HCT116 (cell line): ENCODE results near the gene PPP2R2D. TPM values are rescaled to one million over a fixed set of nuclear protein-coding genes. Genes with fewer than 3 reads are reported as not detected.

Experiments used
- ATAC-seq: fragments of 200-7000 bp; cut with Tn5 transposase; 2 replicates; pipeline ENCODE4 v1.9.1; 2020; ENCODE audit warnings: mild to moderate bottlenecking, moderate library complexity
- BruUV-seq: library from RNA; stranded (reverse); fragments of 400-500 nt; replicated peaks from 2 replicates; lab custom pipeline; 2021; lab: Mats Ljungman, UMichigan
- CTCF ChIA-PET: fragments of 300-600 bp; sonication (Branson Sonifier 250); formaldehyde crosslinking; loops from one replicate; lab custom pipeline; 2021; ENCODE audit warnings: antibody characterized with exemption; lab: Charles Lee
- POLR2A ChIA-PET: fragments of 300-600, 350-600 bp; sonication (Branson Sonifier 250); formaldehyde crosslinking; loops from one replicate; lab custom pipeline; 2021; ENCODE audit warnings: antibody characterized with exemption; lab: Charles Lee
- RAD21 ChIA-PET, 2 experiments: fragments of 300-600 bp; sonication (Branson Sonifier 250); formaldehyde crosslinking; loops; one replicate each; lab custom pipeline; 2023; ENCODE audit warnings: low total read pairs in 2 of 2; ENCODE audit not compliant: uncharacterized antibody in 2 of 2, unreplicated experiment in 2 of 2, low non-redundant PET in 1 of 2; lab: Charles Lee
- DNase-seq: peaks from one replicate; pipeline ENCODE4 v3.0.0-alpha.2; 2010; ENCODE audit warnings: low read depth, low spot score
- H2AFZ ChIP-seq: fragments of 200-600 bp; shearing (Covaris generic), sonication (generic); 2 replicates; pipeline ENCODE4 v1.6.1; 2017; ENCODE audit warnings: low read depth, mixed run types, mixed read lengths, antibody characterized with exemption, low read length; ENCODE audit not compliant: poor library complexity, severe bottlenecking
- H3K27ac ChIP-seq: 2 replicates; pipeline ENCODE4 v1.5.1; 2012; ENCODE audit warnings: low read depth, low read length
- H3K27me3 ChIP-seq: fragments of 200-600 bp; sonication (generic); 2 replicates; pipeline ENCODE4 v1.6.1; 2016; ENCODE audit warnings: mixed run types, low read length, mixed read lengths; ENCODE audit not compliant: insufficient read depth
- H3K36me3 ChIP-seq, 2 experiments: fragments of 200-500 bp in 1 of 2; fragments of 200-600 bp in 1 of 2; sonication (Bioruptor generic) in 1 of 2; sonication (generic) in 1 of 2; 2 replicates each; pipeline versions ENCODE4 v1.5.1 to v1.6.1; 2014 to 2016; ENCODE audit warnings: low read length in 2 of 2, inconsistent platforms in 1 of 2, mixed read lengths in 1 of 2, mixed run types in 1 of 2; ENCODE audit not compliant: insufficient read depth in 2 of 2, control insufficient read depth in 1 of 2
- H3K4me1 ChIP-seq, 2 experiments: fragments of 200-600 bp in 1 of 2; sonication (generic) in 1 of 2; 2 replicates each; pipeline versions ENCODE4 v1.5.1 to v1.6.1; 2012 to 2017; ENCODE audit warnings: low read length in 2 of 2, inconsistent platforms in 1 of 2, mild to moderate bottlenecking in 1 of 2, mixed read lengths in 1 of 2, mixed run types in 1 of 2, moderate library complexity in 1 of 2; ENCODE audit not compliant: insufficient read depth in 2 of 2, control insufficient read depth in 1 of 2
- H3K4me2 ChIP-seq: fragments of 200-600 bp; sonication (generic); 2 replicates; pipeline ENCODE4 v1.6.1; 2017; ENCODE audit warnings: mixed run types, low read length, mixed read lengths
- H3K4me3 ChIP-seq, 2 experiments: fragments of 200-600 bp in 1 of 2; sonication (generic) in 1 of 2; replicated peaks in 1 of 2; 2 replicates each; pipeline ENCODE4 v1.5.1; 2011 to 2016; ENCODE audit warnings: low read length in 2 of 2, control low read depth in 1 of 2, low read depth in 1 of 2, mild to moderate bottlenecking in 1 of 2, mixed read lengths in 1 of 2, mixed run types in 1 of 2
- H3K79me2 ChIP-seq: fragments of 200-600 bp; sonication (generic); 2 replicates; pipeline ENCODE4 v1.6.1; 2017; ENCODE audit warnings: mild to moderate bottlenecking, mixed run types, low read length, moderate library complexity, mixed read lengths; ENCODE audit not compliant: insufficient read depth
- H3K9ac ChIP-seq: fragments of 200-600 bp; sonication (generic); 2 replicates; pipeline ENCODE4 v1.6.1; 2016; ENCODE audit warnings: low read length, mixed read lengths
- H3K9me2 ChIP-seq: fragments of 200-600 bp; sonication (generic), shearing (Covaris generic); 2 replicates; pipeline ENCODE4 v1.6.1; 2017; ENCODE audit warnings: mixed run types, mild to moderate bottlenecking, moderate library complexity; ENCODE audit not compliant: insufficient read depth
- H3K9me3 ChIP-seq, 2 experiments: fragments of 200-500 bp in 1 of 2; fragments of 200-600 bp in 1 of 2; sonication (Bioruptor generic) in 1 of 2; sonication (generic) in 1 of 2; 2 replicates each; pipeline ENCODE4 v1.6.1; 2014 to 2017; ENCODE audit warnings: low read length in 2 of 2, mixed read lengths in 2 of 2, inconsistent platforms in 1 of 2, low read depth in 1 of 2, mild to moderate bottlenecking in 1 of 2, mixed run types in 1 of 2, moderate library complexity in 1 of 2; ENCODE audit not compliant: control insufficient read depth in 1 of 2, insufficient read depth in 1 of 2
- H4K20me1 ChIP-seq: fragments of 200-600 bp; sonication (generic), shearing (Covaris generic); 2 replicates; pipeline ENCODE4 v1.6.1; 2017; ENCODE audit warnings: mixed run types, mild to moderate bottlenecking, moderate library complexity; ENCODE audit not compliant: insufficient read depth
- ATF3 ChIP-seq: IDR thresholded peaks from 2 replicates; pipeline ENCODE4 v1.6.1; 2012
- CBX3 ChIP-seq: IDR thresholded peaks from 2 replicates; pipeline ENCODE4 v1.6.1; 2012; ENCODE audit warnings: low read depth
- CEBPB ChIP-seq: IDR thresholded peaks from 2 replicates; pipeline ENCODE4 v1.6.1; 2012; ENCODE audit warnings: low read depth
- EGR1 ChIP-seq: IDR thresholded peaks from 2 replicates; pipeline ENCODE4 v1.6.1; 2012; ENCODE audit warnings: low read depth
- EZH2phosphoT487 ChIP-seq: fragments of 200-600 bp; IDR thresholded peaks from 2 replicates; pipeline ENCODE4 v1.6.1; 2018; ENCODE audit warnings: antibody characterized with exemption, borderline replicate concordance
- FOSL1 ChIP-seq: IDR thresholded peaks from 2 replicates; pipeline ENCODE4 v1.6.1; 2012; ENCODE audit warnings: low read depth
- JUND ChIP-seq: IDR thresholded peaks from 2 replicates; pipeline ENCODE4 v1.6.1; 2012
- POLR2AphosphoS5 ChIP-seq: IDR thresholded peaks from 2 replicates; pipeline ENCODE4 v1.6.1; 2011; ENCODE audit warnings: mild to moderate bottlenecking, low read depth, low read length, moderate library complexity
- REST ChIP-seq: IDR thresholded peaks from 2 replicates; pipeline ENCODE4 v1.6.1; 2012; ENCODE audit warnings: low read depth
- SIN3A ChIP-seq: IDR thresholded peaks from 2 replicates; pipeline ENCODE4 v1.6.1; 2012; ENCODE audit warnings: low read depth
- TCF7L2 ChIP-seq: IDR thresholded peaks from 2 replicates; pipeline ENCODE4 v1.7.0; 2011; ENCODE audit warnings: borderline replicate concordance, inconsistent platforms; ENCODE audit not compliant: insufficient read depth, insufficient read length; ENCODE audit errors: extremely low read depth
- YY1 ChIP-seq: IDR thresholded peaks from 2 replicates; pipeline ENCODE4 v1.6.1; 2011; ENCODE audit warnings: low read length, low read depth, moderate library complexity, mild to moderate bottlenecking; ENCODE audit not compliant: insufficient replicate concordance; ENCODE audit errors: extremely low read depth
- ZBTB33 ChIP-seq: IDR thresholded peaks from 2 replicates; pipeline ENCODE4 v1.6.1; 2011; ENCODE audit warnings: mild to moderate bottlenecking, low read length, moderate library complexity; ENCODE audit not compliant: insufficient replicate concordance; ENCODE audit errors: extremely low read depth
- ZFX ChIP-seq: fragments of 450-650 bp; IDR thresholded peaks from 2 replicates; pipeline ENCODE4 v1.6.1; 2017
- ZNF274 ChIP-seq: fragments of 200-500 bp; sonication (Bioruptor generic); IDR thresholded peaks from 2 replicates; pipeline ENCODE4 v1.6.1; 2014; ENCODE audit warnings: mild to moderate bottlenecking, low read depth, low read length, inconsistent platforms
- intact Hi-C: fragments of 100-400 bp; cut with micrococcal nuclease; formaldehyde crosslinking; loops from 2 replicates; pipeline ENCODE4 v1.10.0; 2022
- total RNA-seq: library from RNA; stranded (reverse); gene quantifications from one replicate; pipeline ENCODE4 v1.2.1, GENCODE V29; 2021; ENCODE audit not compliant: unreplicated experiment

The PPP2R2D gene
- total RNA-seq, 1 experiment from 2014 or later = 18.1 TPM

DNA sequence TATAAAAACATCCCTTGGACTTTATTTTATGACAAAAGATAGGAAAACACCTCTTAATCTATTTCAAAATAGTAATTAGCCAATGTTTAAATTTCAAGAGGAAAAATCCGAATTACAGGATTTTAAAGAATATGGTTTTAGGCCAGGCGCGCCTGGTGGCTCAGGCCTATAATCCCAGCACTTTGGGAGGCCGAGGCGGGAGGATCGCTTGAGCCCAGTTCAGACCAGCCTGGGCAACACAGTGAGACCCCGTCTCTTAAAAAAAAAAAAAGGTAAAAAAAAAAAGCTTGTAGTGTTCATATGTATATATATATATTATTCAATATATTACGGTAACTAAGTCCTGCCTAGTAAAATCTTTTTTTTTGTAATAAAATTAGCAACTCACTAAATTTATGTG is 79.5 kb downstream of the PPP2R2D start:
- no peak overlapping the region for H3K27ac ChIP-seq
- H3K4me2 ChIP-seq = peak overlapping the region; percentile 74
- no peaks in the 10 kb centered on the region for H3K27me3 ChIP-seq
- no peak overlapping the region for H3K9ac ChIP-seq
- ATAC-seq = no peak
- CTCF ChIA-PET = no interaction called here
- peaks cover 0 to 5% of the 10 kb centered on the region in 2 experiments; a peak in 2 of 4 replicates for H3K4me1 ChIP-seq
- intact Hi-C loops = no loop called here
- no peak for DNase-seq
- no peak overlapping the region for H2AFZ ChIP-seq
- H3K79me2 ChIP-seq = peaks cover 40% of the 10 kb centered on the region
- TF ChIP-seq CEBPB = no peak
- RAD21 ChIA-PET = no interaction called here
- H3K9me3 ChIP-seq = no peaks in the 10 kb centered on the region
- POLR2A ChIA-PET = no interaction called here
- H3K36me3 ChIP-seq = no peaks in the 10 kb centered on the region; a peak in 1 of 4 replicates
- peak overlapping the region; percentile 62 to 65; a peak in 3 of 4 replicates for H3K4me3 ChIP-seq
- no TSS peak for BruUV-seq
- H4K20me1 ChIP-seq = no peaks in the 10 kb centered on the region
- no peaks in the 10 kb centered on the region for H3K9me2 ChIP-seq

- Histone ChIP-seq H3K36me3 (no peaks in the 10 kb centered on the region; a peak in 1 of 4 replicates), H3K27me3 (no peaks in the 10 kb centered on the region), H3K9me2 (no peaks in the 10 kb centered on the region), H3K9me3 (no peaks in the 10 kb centered on the region), H3K9ac (peak overlapping the region; percentile 62), H3K4me1 (peaks cover 0 to 5% of the 10 kb centered on the region in 2 experiments; a peak in 2 of 4 replicates), H3K4me2 (peak overlapping the region; percentile 74), H3K27ac (peak overlapping the region; percentile 38; the same call in 1 of the 2 replicates), H2AFZ (no peak overlapping the region), H3K4me3 (peak overlapping the region; percentile 62 to 65), H4K20me1 (no peaks in the 10 kb centered on the region), H3K79me2 (peaks cover 36% of the 10 kb centered on the region)
- no peak for ATAC-seq
- DNase-seq = no peak
- ChIA-PET CTCF (no interaction called here), POLR2A (no interaction called here), RAD21 (no interaction called here)
- TSS peak; percentile 51 for BruUV-seq
- intact Hi-C loops = no loop called here
- no peak for TF ChIP-seq ZFX
- no peak for TF ChIP-seq JUND
- no peak for TF ChIP-seq TCF7L2
- no peak for TF ChIP-seq ZNF274
- TF ChIP-seq CBX3 = no peak
- no peak for TF ChIP-seq EGR1
- no peak for TF ChIP-seq EZH2phosphoT487
- TF ChIP-seq SIN3A = no peak
- no peak for TF ChIP-seq FOSL1
- no peak for TF ChIP-seq ATF3
- TF ChIP-seq REST = no peak
- TF ChIP-seq POLR2AphosphoS5 = no peak
- no peak for TF ChIP-seq YY1
- no peak for TF ChIP-seq ZBTB33
These were observed 80.1 kb downstream of the PPP2R2D start for GRCh38 chr10:131980761-131981428.
